HCT116 (cell line): ENCODE data around the gene TOMM40. TPM values are rescaled to one million over a fixed set of nuclear protein-coding genes. Genes with fewer than 3 reads are reported as not detected.
A peak's percentile ranks its signal among the peaks of the same experiment; 100 is the strongest.

Source experiments
- ATAC-seq: fragments of 200-7000 bp; cut with Tn5 transposase; 2 replicates; pipeline ENCODE4 v1.9.1; 2020; ENCODE audit warnings: mild to moderate bottlenecking, moderate library complexity
- BruUV-seq: library from RNA; stranded (reverse); fragments of 400-500 nt; replicated peaks from 2 replicates; lab custom pipeline; 2021; lab: Mats Ljungman, UMichigan
- CTCF ChIA-PET: fragments of 300-600 bp; sonication (Branson Sonifier 250); formaldehyde crosslinking; loops from one replicate; lab custom pipeline; 2021; ENCODE audit warnings: antibody characterized with exemption; lab: Charles Lee
- POLR2A ChIA-PET: fragments of 300-600, 350-600 bp; sonication (Branson Sonifier 250); formaldehyde crosslinking; loops from one replicate; lab custom pipeline; 2021; ENCODE audit warnings: antibody characterized with exemption; lab: Charles Lee
- RAD21 ChIA-PET, 2 experiments: fragments of 300-600 bp; sonication (Branson Sonifier 250); formaldehyde crosslinking; loops; one replicate each; lab custom pipeline; 2023; ENCODE audit warnings: low total read pairs in 2 of 2; ENCODE audit not compliant: uncharacterized antibody in 2 of 2, unreplicated experiment in 2 of 2, low non-redundant PET in 1 of 2; lab: Charles Lee
- DNase-seq: peaks from one replicate; pipeline ENCODE4 v3.0.0-alpha.2; 2010; ENCODE audit warnings: low read depth, low spot score
- H2AFZ ChIP-seq: fragments of 200-600 bp; shearing (Covaris generic), sonication (generic); 2 replicates; pipeline ENCODE4 v1.6.1; 2017; ENCODE audit warnings: low read depth, mixed run types, mixed read lengths, antibody characterized with exemption, low read length; ENCODE audit not compliant: poor library complexity, severe bottlenecking
- H3K27ac ChIP-seq: 2 replicates; pipeline ENCODE4 v1.5.1; 2012; ENCODE audit warnings: low read depth, low read length
- H3K27me3 ChIP-seq: fragments of 200-600 bp; sonication (generic); 2 replicates; pipeline ENCODE4 v1.6.1; 2016; ENCODE audit warnings: mixed run types, low read length, mixed read lengths; ENCODE audit not compliant: insufficient read depth
- H3K36me3 ChIP-seq, 2 experiments: fragments of 200-500 bp in 1 of 2; fragments of 200-600 bp in 1 of 2; sonication (Bioruptor generic) in 1 of 2; sonication (generic) in 1 of 2; 2 replicates each; pipeline versions ENCODE4 v1.5.1 to v1.6.1; 2014 to 2016; ENCODE audit warnings: low read length in 2 of 2, inconsistent platforms in 1 of 2, mixed read lengths in 1 of 2, mixed run types in 1 of 2; ENCODE audit not compliant: insufficient read depth in 2 of 2, control insufficient read depth in 1 of 2
- H3K4me1 ChIP-seq, 2 experiments: fragments of 200-600 bp in 1 of 2; sonication (generic) in 1 of 2; 2 replicates each; pipeline versions ENCODE4 v1.5.1 to v1.6.1; 2012 to 2017; ENCODE audit warnings: low read length in 2 of 2, inconsistent platforms in 1 of 2, mild to moderate bottlenecking in 1 of 2, mixed read lengths in 1 of 2, mixed run types in 1 of 2, moderate library complexity in 1 of 2; ENCODE audit not compliant: insufficient read depth in 2 of 2, control insufficient read depth in 1 of 2
- H3K4me2 ChIP-seq: fragments of 200-600 bp; sonication (generic); 2 replicates; pipeline ENCODE4 v1.6.1; 2017; ENCODE audit warnings: mixed run types, low read length, mixed read lengths
- H3K4me3 ChIP-seq, 2 experiments: fragments of 200-600 bp in 1 of 2; sonication (generic) in 1 of 2; replicated peaks in 1 of 2; 2 replicates each; pipeline ENCODE4 v1.5.1; 2011 to 2016; ENCODE audit warnings: low read length in 2 of 2, control low read depth in 1 of 2, low read depth in 1 of 2, mild to moderate bottlenecking in 1 of 2, mixed read lengths in 1 of 2, mixed run types in 1 of 2
- H3K79me2 ChIP-seq: fragments of 200-600 bp; sonication (generic); 2 replicates; pipeline ENCODE4 v1.6.1; 2017; ENCODE audit warnings: mild to moderate bottlenecking, mixed run types, low read length, moderate library complexity, mixed read lengths; ENCODE audit not compliant: insufficient read depth
- H3K9ac ChIP-seq: fragments of 200-600 bp; sonication (generic); 2 replicates; pipeline ENCODE4 v1.6.1; 2016; ENCODE audit warnings: low read length, mixed read lengths
- H3K9me2 ChIP-seq: fragments of 200-600 bp; sonication (generic), shearing (Covaris generic); 2 replicates; pipeline ENCODE4 v1.6.1; 2017; ENCODE audit warnings: mixed run types, mild to moderate bottlenecking, moderate library complexity; ENCODE audit not compliant: insufficient read depth
- H3K9me3 ChIP-seq, 2 experiments: fragments of 200-500 bp in 1 of 2; fragments of 200-600 bp in 1 of 2; sonication (Bioruptor generic) in 1 of 2; sonication (generic) in 1 of 2; 2 replicates each; pipeline ENCODE4 v1.6.1; 2014 to 2017; ENCODE audit warnings: low read length in 2 of 2, mixed read lengths in 2 of 2, inconsistent platforms in 1 of 2, low read depth in 1 of 2, mild to moderate bottlenecking in 1 of 2, mixed run types in 1 of 2, moderate library complexity in 1 of 2; ENCODE audit not compliant: control insufficient read depth in 1 of 2, insufficient read depth in 1 of 2
- H4K20me1 ChIP-seq: fragments of 200-600 bp; sonication (generic), shearing (Covaris generic); 2 replicates; pipeline ENCODE4 v1.6.1; 2017; ENCODE audit warnings: mixed run types, mild to moderate bottlenecking, moderate library complexity; ENCODE audit not compliant: insufficient read depth
- CTCF ChIP-seq, 3 experiments: fragments of 200-600 bp in 1 of 3; sonication (generic) in 1 of 3; IDR thresholded peaks in 2 of 3; conservative IDR thresholded peaks in 1 of 3; 2 replicates each; pipeline ENCODE4 v1.5.1; 2012 to 2017; ENCODE audit warnings: low read depth in 2 of 3, low read length in 2 of 3, antibody characterized with exemption in 1 of 3, borderline replicate concordance in 1 of 3, control low read depth in 1 of 3, mild to moderate bottlenecking in 1 of 3, mixed read lengths in 1 of 3, mixed run types in 1 of 3, moderate library complexity in 1 of 3; ENCODE audit not compliant: insufficient read depth in 1 of 3
- MAX ChIP-seq: IDR thresholded peaks from 2 replicates; pipeline ENCODE4 v1.6.1; 2012
- RAD21 ChIP-seq: IDR thresholded peaks from 2 replicates; pipeline ENCODE4 v1.6.1; 2012; ENCODE audit warnings: low read depth, mild to moderate bottlenecking
- intact Hi-C: fragments of 100-400 bp; cut with micrococcal nuclease; formaldehyde crosslinking; loops from 2 replicates; pipeline ENCODE4 v1.10.0; 2022
- total RNA-seq: library from RNA; stranded (reverse); gene quantifications from one replicate; pipeline ENCODE4 v1.2.1, GENCODE V29; 2021; ENCODE audit not compliant: unreplicated experiment

Gene TOMM40
- total RNA-seq, 1 experiment from 2014 or later = 178 TPM

GRCh38 chr19:44903602-44904425 is 12.8 kb downstream of the TOMM40 start:
- no peaks in the 10 kb centered on the region for H4K20me1 ChIP-seq

More at GRCh38 chr19:44903602-44904425, 12.8 kb downstream of the TOMM40 start:
- Histone ChIP-seq H3K4me1 (peaks cover 4 to 32% of the 10 kb centered on the region in 2 experiments; a peak in 3 of 4 replicates), H3K9ac (no peak overlapping the region), H2AFZ (no peak overlapping the region), H3K27me3 (no peaks in the 10 kb centered on the region), H3K36me3 (peaks cover 12 to 33% of the 10 kb centered on the region in 2 experiments; a peak in 3 of 4 replicates), H3K4me2 (no peak overlapping the region), H3K79me2 (peaks cover 10% of the 10 kb centered on the region; the same call in 1 of the 2 replicates), H3K9me3 (no peaks in the 10 kb centered on the region), H3K27ac (peak overlapping the region; percentile 37), H3K9me2 (no peaks in the 10 kb centered on the region), H3K4me3 (no peak overlapping the region)
- peak; percentile 89 for TF ChIP-seq RAD21
- peak; percentile 80 to 98 (median 97) for TF ChIP-seq CTCF (IDR thresholded peaks at IDR 0.05 in 2 of 3, conservative IDR thresholded peaks at IDR 0.05 in 1 of 3; ENCODE audit: borderline replicate concordance in 1 of 3, insufficient read depth in 1 of 3, low read depth in 2 of 3, low read length in 2 of 3)
- TF ChIP-seq MAX = no peak
- no TSS peak for BruUV-seq
- RAD21 ChIA-PET = interaction anchor here (0.6 to 1.5 kb wide), 2 partner anchors 13 to 48 kb away, joined by 3 to 4 read pairs; no protein-coding TSS in a partner anchor
- ATAC-seq = peak; percentile 61
- POLR2A ChIA-PET = no interaction called here
- DNase-seq = no peak
- CTCF ChIA-PET = interaction anchor here (0.8 to 1.7 kb wide), 3 partner anchors 13 to 48 kb away, joined by 3 to 9 read pairs (median 6); partner anchors contain the start of gene TOMM40
- intact Hi-C loops = loop anchor here (1.0 to 5.0 kb wide), 2 partner anchors 47 to 153 kb away; no protein-coding TSS in a partner anchor
